Activated CD4-positive, alpha-beta T cell treated with anti-CD3 and anti-CD28 coated beads for 36 hours (primary cell): Measurements from ENCODE around the gene INSIG1. TPM values are rescaled to one million over a fixed set of nuclear protein-coding genes. Genes with fewer than 3 reads are reported as not detected.

Experiments used
- ATAC-seq: fragments of 200-7000 bp; cut with Tn5 transposase; one replicate; pipeline ENCODE4 v1.10.0; 2021; ENCODE audit warnings: mild to moderate bottlenecking, moderate library complexity
- CTCF ChIA-PET: fragments of 350-600 bp; sonication (Branson Sonifier 250); formaldehyde crosslinking; loops from one replicate; lab custom pipeline; 2021; ENCODE audit warnings: antibody characterized with exemption; lab: Charles Lee
- POLR2A ChIA-PET: fragments of 350-600 bp; sonication (Branson Sonifier 250); formaldehyde crosslinking; loops from one replicate; lab custom pipeline; 2021; ENCODE audit warnings: antibody characterized with exemption, inconsistent platforms; lab: Charles Lee
- DNase-seq: peaks from one replicate; pipeline ENCODE4 v3.0.0-alpha.2; 2020
- H3K27ac Mint-ChIP-seq: one replicate; pipeline ENCODE4 v1.8.0; 2021; ENCODE audit warnings: mixed read lengths
- H3K27me3 Mint-ChIP-seq: one replicate; pipeline ENCODE4 v1.8.0; 2021; ENCODE audit warnings: mixed read lengths
- H3K36me3 Mint-ChIP-seq: one replicate; pipeline ENCODE4 v1.8.0; 2021; ENCODE audit warnings: low read depth, mixed read lengths
- H3K4me1 Mint-ChIP-seq: one replicate; pipeline ENCODE4 v1.8.0; 2021; ENCODE audit warnings: mixed read lengths
- H3K4me3 Mint-ChIP-seq: one replicate; pipeline ENCODE4 v1.8.0; 2021; ENCODE audit warnings: mild to moderate bottlenecking, moderate library complexity, mixed read lengths
- H3K9me3 Mint-ChIP-seq: one replicate; pipeline ENCODE4 v1.8.0; 2021; ENCODE audit warnings: low read depth, mixed read lengths
- intact Hi-C, 2 experiments: fragments of 100-400 bp; cut with DNase I in 1 of 2; cut with micrococcal nuclease in 1 of 2; formaldehyde crosslinking; loops; one replicate each; pipeline versions ENCODE4 v1.14.2 to v1.15.1; 2022 to 2024; cut with DNase I, micrococcal nuclease
- total RNA-seq, 2 experiments: library from RNA; stranded (reverse); gene quantifications; one replicate each; pipeline ENCODE4 v1.2.3, GENCODE V29; 2021

The INSIG1 gene
- total RNA-seq, 2 experiments from 2014 or later: 100 to 110 TPM

GRCh38 chr7:155296006-155296787 lies 1.5 kb upstream of the INSIG1 start:
- H3K36me3 Mint-ChIP-seq: peaks cover 29% of the 10 kb centered on the region
- no peak for ATAC-seq

GRCh38 chr7:155296788-155297516 lies 726 bp upstream of the INSIG1 start:
- peak overlapping the region; percentile 80 for H3K4me3 Mint-ChIP-seq
- CTCF ChIA-PET: interaction anchor here (0.6 to 1.7 kb wide), 7 partner anchors 14 to 229 kb away, joined by 3 to 6 read pairs (median 4); no protein-coding TSS in a partner anchor
- H3K27me3 Mint-ChIP-seq: no peaks in the 10 kb centered on the region
- intact Hi-C loops: loop anchor here (1.0 to 2.0 kb wide), 6 partner anchors 16 to 347 kb away; partner anchors contain the start of genes HTR5A (in 1 of the 2), PAXIP1 (in 1 of the 2) and RBM33 (in 1 of the 2)
- POLR2A ChIA-PET: interaction anchor here (1.2 to 4.3 kb wide), 6 partner anchors 13 to 293 kb away, joined by 3 to 43 read pairs (median 4); partner anchors contain the start of gene PAXIP1
- DNase-seq (peak; percentile 90), ATAC-seq (peak; percentile 46)
- H3K4me1 Mint-ChIP-seq: peaks cover 31% of the 10 kb centered on the region
- H3K9me3 Mint-ChIP-seq: no peaks in the 10 kb centered on the region
- peak overlapping the region; percentile 96 for H3K27ac Mint-ChIP-seq
- peaks cover 35% of the 10 kb centered on the region for H3K36me3 Mint-ChIP-seq

More at GRCh38 chr7:155296006-155296787, 1.5 kb upstream of the INSIG1 start:
- intact Hi-C loops: loop anchor here in 1 of 2 experiments (2.0 kb wide), 1 partner anchor 15 kb away; no protein-coding TSS in a partner anchor
- no peak for DNase-seq
- Mint-ChIP-seq H3K4me3 (peak overlapping the region; percentile 80), H3K27ac (peak overlapping the region; percentile 96), H3K9me3 (no peaks in the 10 kb centered on the region), H3K27me3 (no peaks in the 10 kb centered on the region), H3K4me1 (peaks cover 32% of the 10 kb centered on the region)
- POLR2A ChIA-PET: interaction anchor here (1.2 to 4.3 kb wide), 4 partner anchors 12 to 97 kb away, joined by 3 to 43 read pairs (median 4); no protein-coding TSS in a partner anchor
- CTCF ChIA-PET: interaction anchor here (0.9 to 1.7 kb wide), 4 partner anchors 13 to 106 kb away, joined by 4 to 6 read pairs (median 4); no protein-coding TSS in a partner anchor

- Mint-ChIP-seq H3K4me1 (peaks cover 31% of the 10 kb centered on the region), H3K27me3 (no peaks in the 10 kb centered on the region), H3K27ac (peak overlapping the region; percentile 93), H3K36me3 (peaks cover 47% of the 10 kb centered on the region), H3K4me3 (peak overlapping the region; percentile 96), H3K9me3 (no peaks in the 10 kb centered on the region)
- DNase-seq: peak; percentile 36
- intact Hi-C loops: loop anchor here (2.0 kb wide), 4 partner anchors 296 to 1840 kb away; partner anchors contain the start of genes PAXIP1 (in 1 of the 2) and UBE3C (in 1 of the 2)
- no peak for ATAC-seq
- ChIA-PET CTCF (interaction anchor here (0.8 to 2.7 kb wide), 5 partner anchors 46 to 371 kb away, joined by 3 to 10 read pairs (median 6); no protein-coding TSS in a partner anchor), POLR2A (interaction anchor here (0.8 to 4.3 kb wide), 5 partner anchors 9 to 295 kb away, joined by 3 to 43 read pairs (median 4); partner anchors contain the start of gene PAXIP1)
Observed at GRCh38 chr7:155298288-155298833, 683 bp downstream of the INSIG1 start.

GRCh38 chr7:155298834-155299534 lies 1.3 kb downstream of the INSIG1 start:
- H3K36me3 Mint-ChIP-seq: peaks cover 53% of the 10 kb centered on the region

GRCh38 chr7:155299535-155300202 lies 2.0 kb downstream of the INSIG1 start:
- DNase-seq (peak; percentile 35), ATAC-seq (no peak)
- peak overlapping the region; percentile 93 for H3K27ac Mint-ChIP-seq
- H3K4me3 Mint-ChIP-seq: peak overlapping the region; percentile 96
- intact Hi-C loops: loop anchor here (1.0 to 2.0 kb wide), 6 partner anchors 94 to 1839 kb away; partner anchors contain the start of genes PAXIP1 (in 1 of the 2) and UBE3C (in 1 of the 2)
- H3K36me3 Mint-ChIP-seq: peaks cover 60% of the 10 kb centered on the region
- H3K4me1 Mint-ChIP-seq: peaks cover 38% of the 10 kb centered on the region
- ChIA-PET POLR2A (interaction anchor here (1.1 to 4.3 kb wide), 4 partner anchors 8 to 296 kb away, joined by 3 to 43 read pairs (median 9); partner anchors contain the start of gene PAXIP1), CTCF (interaction anchor here (0.5 to 2.7 kb wide), 6 partner anchors 45 to 372 kb away, joined by 3 to 10 read pairs (median 6); no protein-coding TSS in a partner anchor)
- H3K27me3 Mint-ChIP-seq: no peaks in the 10 kb centered on the region
- H3K9me3 Mint-ChIP-seq: no peaks in the 10 kb centered on the region

More at GRCh38 chr7:155298834-155299534, 1.3 kb downstream of the INSIG1 start:
- intact Hi-C loops: loop anchor here (1.0 to 2.0 kb wide), 6 partner anchors 94 to 1840 kb away; partner anchors contain the start of genes PAXIP1 (in 1 of the 2) and UBE3C (in 1 of the 2)
- Mint-ChIP-seq H3K27ac (peak overlapping the region; percentile 93), H3K4me1 (peaks cover 33% of the 10 kb centered on the region), H3K9me3 (no peaks in the 10 kb centered on the region), H3K27me3 (no peaks in the 10 kb centered on the region), H3K4me3 (peak overlapping the region; percentile 96)
- CTCF ChIA-PET: interaction anchor here (0.5 to 2.7 kb wide), 7 partner anchors 46 to 371 kb away, joined by 3 to 10 read pairs (median 5); no protein-coding TSS in a partner anchor
- ATAC-seq (peak; percentile 83), DNase-seq (peak; percentile 98)
- POLR2A ChIA-PET: interaction anchor here (0.8 to 4.3 kb wide), 5 partner anchors 8 to 295 kb away, joined by 3 to 43 read pairs (median 4); partner anchors contain the start of gene PAXIP1

- Mint-ChIP-seq H3K36me3 (peaks cover 71% of the 10 kb centered on the region), H3K4me1 (peaks cover 41% of the 10 kb centered on the region), H3K27ac (peak overlapping the region; percentile 47), H3K9me3 (no peaks in the 10 kb centered on the region), H3K4me3 (peak overlapping the region; percentile 96), H3K27me3 (no peaks in the 10 kb centered on the region)
- POLR2A ChIA-PET: no interaction called here
- no peak for ATAC-seq
- CTCF ChIA-PET: interaction anchor here (1.5 to 2.7 kb wide), 3 partner anchors 110 to 373 kb away, joined by 4 to 12 read pairs (median 10); no protein-coding TSS in a partner anchor
- intact Hi-C loops: no loop called here
- no peak for DNase-seq
Observed at GRCh38 chr7:155300641-155301452, 3.2 kb downstream of the INSIG1 start.

GRCh38 chr7:155303039-155303593 lies 5.4 kb downstream of the INSIG1 start:
- peaks cover 80% of the 10 kb centered on the region for H3K36me3 Mint-ChIP-seq
- no peaks in the 10 kb centered on the region for H3K9me3 Mint-ChIP-seq
- ChIA-PET CTCF (interaction anchor here (0.6 to 2.7 kb wide), 4 partner anchors 42 to 350 kb away, joined by 3 to 12 read pairs (median 4); no protein-coding TSS in a partner anchor), POLR2A (no interaction called here)
- H3K4me1 Mint-ChIP-seq: peaks cover 46% of the 10 kb centered on the region
- ATAC-seq (no peak), DNase-seq (no peak)
- no peak overlapping the region for H3K4me3 Mint-ChIP-seq
- H3K27me3 Mint-ChIP-seq: no peaks in the 10 kb centered on the region
- intact Hi-C loops: no loop called here
- no peak overlapping the region for H3K27ac Mint-ChIP-seq

GRCh38 chr7:155303897-155304296 lies 6.2 kb downstream of the INSIG1 start:
- Mint-ChIP-seq H3K27me3 (no peaks in the 10 kb centered on the region), H3K4me1 (peaks cover 46% of the 10 kb centered on the region), H3K36me3 (peaks cover 82% of the 10 kb centered on the region), H3K4me3 (no peak overlapping the region), H3K9me3 (no peaks in the 10 kb centered on the region), H3K27ac (no peak overlapping the region)
- DNase-seq: no peak
- intact Hi-C loops: no loop called here
- CTCF ChIA-PET: interaction anchor here (0.6 to 2.7 kb wide), 4 partner anchors 41 to 295 kb away, joined by 3 to 12 read pairs (median 4); no protein-coding TSS in a partner anchor
- no peak for ATAC-seq
- POLR2A ChIA-PET: no interaction called here
